Smooth muscle cell of the brain vasculature (primary cell): ENCODE data around the gene HCFC1R1.

ENCODE experiments used
- DNase-seq: peaks from one replicate; pipeline ENCODE4 v3.0.0-alpha.2; 2012; ENCODE audit warnings: low read depth, low spot score

The HCFC1R1 gene

GRCh38 chr16:3001316-3001715 lies 22.4 kb downstream of the HCFC1R1 start:
- no peak for DNase-seq

GRCh38 chr16:3000540-3000939 lies 23.2 kb downstream of the HCFC1R1 start:
- no peak for DNase-seq

GRCh38 chr16:2999929-3000328 lies 23.8 kb downstream of the HCFC1R1 start:
- no peak for DNase-seq

- DNase-seq = no peak
Observed at GRCh38 chr16:2996298-2996697, 27.4 kb downstream of the HCFC1R1 start.

- DNase-seq = no peak
Observed at GRCh38 chr16:2992383-2993081, 31.2 kb downstream of the HCFC1R1 start.

GRCh38 chr16:2991566-2992261 lies 32.0 kb downstream of the HCFC1R1 start:
- DNase-seq = no peak

- DNase-seq = no peak
Observed at GRCh38 chr16:2990891-2991290, 32.9 kb downstream of the HCFC1R1 start.

GRCh38 chr16:2988590-2989099 lies 35.1 kb downstream of the HCFC1R1 start:
- no peak for DNase-seq

GRCh38 chr16:2987833-2988232 lies 35.9 kb downstream of the HCFC1R1 start:
- DNase-seq = no peak

- DNase-seq = no peak
Observed at GRCh38 chr16:2987286-2987685, 36.5 kb downstream of the HCFC1R1 start.

- no peak for DNase-seq
Observed at GRCh38 chr16:2986623-2987188, 37.0 kb downstream of the HCFC1R1 start.

- no peak for DNase-seq
Observed at GRCh38 chr16:2985893-2986355, 37.8 kb downstream of the HCFC1R1 start.

GRCh38 chr16:2985462-2985861 lies 38.3 kb downstream of the HCFC1R1 start:
- DNase-seq = no peak

- peak; percentile 43 for DNase-seq
Observed at GRCh38 chr16:2983706-2984136, 40.0 kb downstream of the HCFC1R1 start.

GRCh38 chr16:2982402-2982801 lies 41.3 kb downstream of the HCFC1R1 start:
- DNase-seq = no peak

- no peak for DNase-seq
Observed at GRCh38 chr16:2981899-2982250, 41.9 kb downstream of the HCFC1R1 start.

GRCh38 chr16:2981177-2981898 lies 42.4 kb downstream of the HCFC1R1 start:
- no peak for DNase-seq

GRCh38 chr16:2980227-2981176 lies 43.2 kb downstream of the HCFC1R1 start, which contains the start of gene PKMYT1:
PKMYT1 (minus strand) TSS chr16:2980446; CDS start chr16:2979657, 789 bp downstream.
- DNase-seq = peak; percentile 52

GRCh38 chr16:2979669-2980226 lies 44.0 kb downstream of the HCFC1R1 start:
- no peak for DNase-seq

GRCh38 chr16:2977440-2977839 lies 46.3 kb downstream of the HCFC1R1 start:
- no peak for DNase-seq
